Coronary artery (tissue), 2 donors: ENCODE results near the gene TGFBR2.

Source experiments
- DNase-seq: peaks from one replicate; pipeline ENCODE4 v3.0.0-alpha.2; 2017; ENCODE audit warnings: low spot score
- H3K27ac ChIP-seq, 2 donors: fragments of 200-600 bp; sonication (generic); one replicate each; pipeline ENCODE4 v1.5.1; 2016 to 2019
- H3K4me3 ChIP-seq: fragments of 200-600 bp; sonication (generic); 2 replicates; pipeline ENCODE4 v1.5.1; 2016; ENCODE audit warnings: mild to moderate bottlenecking, moderate library complexity
- TF ChIP-seq, protein P1 (sequence below): fragments of 200-600 bp; sonication (generic); IDR thresholded peaks from one replicate; pipeline ENCODE4 v1.5.1; 2019; ENCODE audit warnings: antibody characterized with exemption

The TGFBR2 gene

GRCh38 chr3:30711151-30711550 lies 104.8 kb downstream of the TGFBR2 start:
- no peak overlapping the region for H3K4me3 ChIP-seq
- TF ChIP-seq, protein P1, sequence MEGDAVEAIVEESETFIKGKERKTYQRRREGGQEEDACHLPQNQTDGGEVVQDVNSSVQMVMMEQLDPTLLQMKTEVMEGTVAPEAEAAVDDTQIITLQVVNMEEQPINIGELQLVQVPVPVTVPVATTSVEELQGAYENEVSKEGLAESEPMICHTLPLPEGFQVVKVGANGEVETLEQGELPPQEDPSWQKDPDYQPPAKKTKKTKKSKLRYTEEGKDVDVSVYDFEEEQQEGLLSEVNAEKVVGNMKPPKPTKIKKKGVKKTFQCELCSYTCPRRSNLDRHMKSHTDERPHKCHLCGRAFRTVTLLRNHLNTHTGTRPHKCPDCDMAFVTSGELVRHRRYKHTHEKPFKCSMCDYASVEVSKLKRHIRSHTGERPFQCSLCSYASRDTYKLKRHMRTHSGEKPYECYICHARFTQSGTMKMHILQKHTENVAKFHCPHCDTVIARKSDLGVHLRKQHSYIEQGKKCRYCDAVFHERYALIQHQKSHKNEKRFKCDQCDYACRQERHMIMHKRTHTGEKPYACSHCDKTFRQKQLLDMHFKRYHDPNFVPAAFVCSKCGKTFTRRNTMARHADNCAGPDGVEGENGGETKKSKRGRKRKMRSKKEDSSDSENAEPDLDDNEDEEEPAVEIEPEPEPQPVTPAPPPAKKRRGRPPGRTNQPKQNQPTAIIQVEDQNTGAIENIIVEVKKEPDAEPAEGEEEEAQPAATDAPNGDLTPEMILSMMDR = no peak
- DNase-seq = no peak
- no peak overlapping the region for H3K27ac ChIP-seq

DNA sequence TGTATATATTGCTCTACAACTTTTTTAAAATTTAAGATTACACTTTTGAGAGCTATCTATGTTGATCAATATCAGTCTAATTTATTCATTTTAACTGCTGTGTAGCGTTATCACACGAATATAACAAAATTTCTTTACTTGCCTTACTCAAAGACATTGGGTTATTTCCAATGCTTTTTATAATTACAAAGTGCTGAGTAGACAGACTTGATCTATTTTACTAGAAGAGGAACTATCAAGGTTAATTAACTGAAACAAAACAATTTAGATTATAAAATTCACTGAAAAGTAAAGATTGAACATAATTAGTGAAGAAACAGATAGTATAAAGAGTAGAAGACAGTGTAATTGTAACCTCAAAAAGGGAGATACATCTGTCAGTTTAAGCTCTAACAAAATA lies 105.5 kb downstream of the TGFBR2 start:
- DNase-seq = no peak
- no peak overlapping the region for H3K27ac ChIP-seq
- TF ChIP-seq, protein P1 = no peak
- H3K4me3 ChIP-seq = no peak overlapping the region

DNA sequence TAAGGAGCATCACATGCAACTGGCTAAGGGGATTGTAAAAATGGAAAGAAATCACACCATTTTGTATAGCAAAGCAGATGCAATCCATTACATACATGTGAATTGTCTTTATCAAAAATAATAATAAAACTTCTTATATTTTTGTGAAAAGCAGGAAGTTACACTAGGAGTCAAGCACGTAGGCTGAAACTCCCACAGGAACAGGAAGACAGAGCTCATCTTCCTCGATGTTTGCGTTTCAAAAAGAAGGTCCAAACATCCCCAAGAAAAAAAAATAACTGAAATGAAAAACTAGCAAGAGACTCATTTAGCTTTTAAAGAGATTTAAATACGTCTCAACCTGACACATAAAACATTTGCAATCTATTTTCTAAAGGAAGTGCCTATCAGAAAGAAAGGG lies 106.6 kb downstream of the TGFBR2 start:
- TF ChIP-seq, protein P1 = no peak
- no peak overlapping the region for H3K4me3 ChIP-seq
- no peak overlapping the region for H3K27ac ChIP-seq
- DNase-seq = no peak

DNA sequence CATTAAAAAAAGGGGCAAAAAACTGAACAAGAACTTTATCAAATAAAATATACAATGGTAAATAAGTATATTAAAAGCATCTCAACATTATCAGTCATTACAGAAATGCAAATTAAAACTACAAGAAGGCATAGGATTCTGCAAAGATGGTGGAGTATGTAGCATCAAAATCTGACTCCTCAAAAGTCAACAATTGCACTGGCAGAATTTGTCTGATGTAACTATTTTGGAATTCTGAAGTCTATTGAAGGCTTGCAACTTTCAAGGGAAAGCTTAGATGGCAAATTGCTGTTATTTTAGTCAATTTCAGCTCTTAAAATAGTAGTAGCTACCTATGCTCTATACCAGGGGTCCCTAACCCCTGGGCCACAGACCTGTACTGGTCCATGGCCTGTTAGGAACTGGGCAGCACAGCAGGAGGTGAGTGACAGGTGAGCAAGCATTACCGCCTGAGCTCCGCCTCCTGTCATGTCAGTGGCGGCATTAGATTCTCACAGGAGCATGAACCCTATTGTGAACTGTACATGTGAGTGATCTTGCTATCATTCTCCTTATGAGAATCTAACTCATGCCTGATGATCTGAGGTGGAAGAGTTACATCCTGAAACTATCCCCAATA lies 107.6 kb downstream of the TGFBR2 start:
- H3K4me3 ChIP-seq = no peak overlapping the region
- no peak overlapping the region for H3K27ac ChIP-seq
- DNase-seq = no peak
- TF ChIP-seq, protein P1 = no peak

- no peak for DNase-seq
- Histone ChIP-seq H3K4me3 (no peak overlapping the region), H3K27ac (no peak overlapping the region)
- TF ChIP-seq, protein P1 = no peak
Measured at GRCh38 chr3:30719536-30719935, 113.1 kb downstream of the TGFBR2 start.

GRCh38 chr3:30720586-30721313 lies 114.3 kb downstream of the TGFBR2 start:
- H3K27ac ChIP-seq = no peak overlapping the region
- H3K4me3 ChIP-seq = no peak overlapping the region
- TF ChIP-seq, protein P1 = no peak
- DNase-seq = no peak

DNA sequence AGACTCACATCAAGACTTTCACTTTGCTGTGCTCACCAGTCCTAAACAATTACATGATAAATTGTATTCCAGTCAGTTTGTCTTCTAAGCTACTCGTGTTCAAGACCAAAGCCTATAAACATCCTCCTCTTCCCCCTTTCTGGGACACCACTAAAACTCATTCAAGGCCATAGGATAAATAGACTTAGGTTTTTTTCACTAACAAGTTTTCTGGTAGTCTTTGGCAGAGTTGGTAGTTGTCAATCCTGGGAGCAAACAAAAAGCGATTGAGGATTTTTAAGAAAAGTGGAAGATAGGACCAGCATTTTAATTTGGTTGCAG lies 114.9 kb downstream of the TGFBR2 start:
- no peak overlapping the region for H3K27ac ChIP-seq
- DNase-seq = no peak
- H3K4me3 ChIP-seq = no peak overlapping the region
- TF ChIP-seq, protein P1 = no peak
